ENCODE results near the gene STARD4.

STARD4 gene, protein sequence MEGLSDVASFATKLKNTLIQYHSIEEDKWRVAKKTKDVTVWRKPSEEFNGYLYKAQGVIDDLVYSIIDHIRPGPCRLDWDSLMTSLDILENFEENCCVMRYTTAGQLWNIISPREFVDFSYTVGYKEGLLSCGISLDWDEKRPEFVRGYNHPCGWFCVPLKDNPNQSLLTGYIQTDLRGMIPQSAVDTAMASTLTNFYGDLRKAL

DNA sequence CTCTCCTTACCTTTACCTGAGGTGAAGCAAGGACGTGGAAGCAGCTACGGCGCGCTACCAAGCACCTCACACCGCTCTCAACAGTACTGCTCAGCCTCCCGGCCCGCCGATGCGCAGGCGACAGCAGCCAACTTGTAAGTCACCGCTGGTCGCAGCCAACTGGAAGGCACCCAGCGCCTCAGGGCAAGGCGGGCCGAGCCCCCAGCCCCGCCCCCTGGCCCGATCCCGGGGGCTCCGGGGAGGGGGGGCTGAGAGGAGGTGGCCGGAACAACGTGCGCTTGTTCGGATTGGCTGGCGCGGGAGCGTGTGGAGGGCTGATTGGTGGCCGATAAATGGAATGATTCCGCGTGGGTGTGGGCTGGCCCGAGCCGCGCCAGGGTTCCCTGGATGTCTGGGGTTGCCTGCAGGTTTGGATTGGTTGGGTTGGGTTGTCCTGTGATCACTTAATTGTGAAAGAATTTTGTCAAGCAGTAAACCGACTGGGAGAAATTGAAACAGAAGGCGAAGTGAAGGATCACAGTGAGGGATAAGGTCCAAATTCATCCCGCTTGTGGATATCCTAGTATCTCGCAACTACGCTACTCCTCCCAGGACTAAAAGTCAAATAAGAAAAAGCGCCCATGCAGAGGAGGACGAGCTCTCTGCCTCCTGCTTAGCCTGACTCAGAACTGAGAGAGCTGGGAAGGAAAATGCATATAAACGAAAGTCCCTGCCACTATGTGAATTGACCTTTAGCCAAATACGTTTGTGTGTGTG, at the start of gene STARD4:
STARD4 (minus strand) TSS at position 161 of the 756 bp plus-strand sequence. CDS start 5,102 bp downstream, outside the sequence.
- H3K27ac Mint-ChIP-seq = peak within 1 kb of the TSS; percentile 98 to 99
- H3K9me3 Mint-ChIP-seq = no peaks in the 10 kb centered on the region
- H3K4me3 Mint-ChIP-seq = peak within 1 kb of the TSS; percentile 96 to 99
- peaks cover 57% of the 10 kb centered on the region for H3K4me1 Mint-ChIP-seq
- ATAC-seq (peak; percentile 95), DNase-seq (peak; percentile 93 to 95)
- H3K27me3 Mint-ChIP-seq = no peaks in the 10 kb centered on the region

DNA sequence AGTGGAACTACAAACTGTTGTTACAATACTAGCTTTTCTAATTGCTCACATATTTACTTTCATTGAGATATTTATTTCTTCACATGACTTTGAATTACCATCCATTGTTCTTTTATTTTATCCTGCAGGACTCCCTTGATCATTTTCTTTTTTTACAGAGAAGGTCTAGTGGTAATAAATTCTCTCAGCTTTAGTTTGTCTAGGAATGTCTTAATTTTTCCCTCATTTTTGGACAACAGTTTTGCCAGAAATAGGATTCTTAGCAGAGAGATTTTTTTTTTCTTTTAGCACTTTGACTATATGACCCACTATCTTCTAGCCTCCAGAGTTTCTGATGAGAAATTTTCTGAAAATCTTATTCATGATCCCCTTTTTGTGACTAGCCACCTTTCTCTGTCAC, 47.3 kb upstream of the STARD4 start:
- ATAC-seq (no peak), DNase-seq (no peak)
- Mint-ChIP-seq H3K27ac (no peak overlapping the region), H3K27me3 (no peaks in the 10 kb centered on the region), H3K9me3 (peaks cover 6 to 11% of the 10 kb centered on the region in 2 donors), H3K4me1 (no peaks in the 10 kb centered on the region), H3K4me3 (no peak overlapping the region)

DNA sequence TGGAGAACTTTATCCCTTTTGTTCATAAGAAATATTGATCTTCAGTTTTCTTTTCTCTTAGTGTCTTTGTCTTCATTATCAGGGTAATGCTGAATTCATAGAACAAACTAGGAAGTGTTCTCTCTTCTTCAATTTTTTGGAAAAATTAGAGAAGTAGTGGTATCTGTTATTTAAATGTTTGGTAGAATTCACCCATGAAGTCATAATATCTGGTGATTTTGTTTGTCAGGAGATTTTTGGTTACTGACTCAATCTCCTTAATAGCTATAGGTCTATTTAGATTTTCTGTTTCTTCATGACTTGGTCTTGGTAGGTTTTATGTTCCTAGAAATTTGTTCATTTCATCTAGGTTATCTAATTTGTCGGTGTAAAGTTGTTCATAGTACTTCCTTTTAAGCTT, 45.4 kb upstream of the STARD4 start:
- Mint-ChIP-seq H3K27ac (no peak overlapping the region), H3K9me3 (peaks cover 6 to 11% of the 10 kb centered on the region in 2 donors), H3K27me3 (no peaks in the 10 kb centered on the region), H3K4me3 (no peak overlapping the region), H3K4me1 (no peaks in the 10 kb centered on the region)
- ATAC-seq (no peak), DNase-seq (no peak)

DNA sequence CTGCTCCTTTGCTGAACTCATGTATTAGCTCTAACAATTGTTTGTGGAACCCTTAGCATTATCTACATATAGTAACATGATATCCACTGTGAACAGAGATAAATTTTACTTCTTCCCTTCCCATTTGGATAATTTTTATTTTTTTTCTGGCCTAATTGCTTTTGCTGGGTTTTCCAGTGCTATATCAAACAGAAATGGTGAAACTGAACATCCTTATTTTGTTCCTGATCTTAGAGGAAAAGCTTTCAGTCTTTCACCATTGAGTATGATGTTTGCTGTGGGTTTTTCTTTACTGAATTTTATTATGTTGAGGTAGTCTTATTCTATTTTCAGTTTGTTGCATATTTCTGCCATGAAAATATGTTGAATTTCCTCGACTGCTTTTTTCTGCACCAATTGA, 44.8 kb upstream of the STARD4 start:
- no peak for ATAC-seq
- no peak overlapping the region for H3K27ac Mint-ChIP-seq
- DNase-seq = no peak
- peaks cover 6 to 11% of the 10 kb centered on the region in 2 donors for H3K9me3 Mint-ChIP-seq
- peaks cover under 1% of the 10 kb centered on the region for H3K4me1 Mint-ChIP-seq
- no peak overlapping the region for H3K4me3 Mint-ChIP-seq
- no peaks in the 10 kb centered on the region for H3K27me3 Mint-ChIP-seq

DNA sequence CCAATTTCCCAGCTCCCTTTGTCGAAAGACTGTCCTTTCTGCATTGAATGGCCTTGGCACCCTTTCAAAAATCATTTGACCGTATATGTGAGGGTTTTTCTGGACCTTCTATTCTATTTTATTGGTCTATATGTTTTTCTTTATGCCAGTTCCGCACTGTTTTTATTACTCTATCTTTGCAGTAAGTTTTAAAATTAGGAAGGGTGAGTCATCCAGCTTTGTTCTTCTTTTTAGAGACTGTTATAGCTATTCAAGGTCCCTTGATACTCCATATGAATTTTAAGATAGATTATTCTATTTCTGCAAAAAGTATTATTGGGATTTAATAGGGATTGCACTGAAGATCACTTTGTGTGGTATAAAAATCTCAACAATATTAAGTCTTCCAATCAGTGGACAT, 44.2 kb upstream of the STARD4 start:
- Mint-ChIP-seq H3K9me3 (peaks cover 6 to 11% of the 10 kb centered on the region in 2 donors), H3K4me3 (no peak overlapping the region), H3K27ac (no peak overlapping the region), H3K27me3 (no peaks in the 10 kb centered on the region), H3K4me1 (peaks cover 7% of the 10 kb centered on the region)
- no peak for DNase-seq
- no peak for ATAC-seq

DNA sequence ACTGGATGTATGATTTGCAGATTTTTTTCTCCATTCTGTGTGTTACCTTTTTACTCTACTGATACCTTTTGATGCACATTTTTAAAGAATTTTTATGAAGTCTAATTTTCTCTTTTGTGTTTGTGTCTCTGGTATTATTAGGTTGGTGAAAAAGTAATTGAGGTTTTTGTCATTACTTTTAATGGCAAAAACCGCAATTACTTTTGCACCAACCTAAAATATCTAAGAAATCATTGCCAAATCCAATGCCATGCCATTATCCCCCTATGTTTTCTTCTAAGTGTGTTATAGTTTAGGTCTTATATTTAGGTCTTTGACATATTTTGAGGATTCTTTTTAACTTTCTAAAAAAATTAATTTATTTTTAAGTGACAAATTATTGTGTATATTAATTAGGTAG, 43.4 kb upstream of the STARD4 start:
- no peak for ATAC-seq
- Mint-ChIP-seq H3K4me1 (peaks cover 14% of the 10 kb centered on the region), H3K9me3 (peaks cover 6 to 11% of the 10 kb centered on the region in 2 donors), H3K4me3 (no peak overlapping the region), H3K27ac (no peak overlapping the region), H3K27me3 (no peaks in the 10 kb centered on the region)
- DNase-seq = no peak

DNA sequence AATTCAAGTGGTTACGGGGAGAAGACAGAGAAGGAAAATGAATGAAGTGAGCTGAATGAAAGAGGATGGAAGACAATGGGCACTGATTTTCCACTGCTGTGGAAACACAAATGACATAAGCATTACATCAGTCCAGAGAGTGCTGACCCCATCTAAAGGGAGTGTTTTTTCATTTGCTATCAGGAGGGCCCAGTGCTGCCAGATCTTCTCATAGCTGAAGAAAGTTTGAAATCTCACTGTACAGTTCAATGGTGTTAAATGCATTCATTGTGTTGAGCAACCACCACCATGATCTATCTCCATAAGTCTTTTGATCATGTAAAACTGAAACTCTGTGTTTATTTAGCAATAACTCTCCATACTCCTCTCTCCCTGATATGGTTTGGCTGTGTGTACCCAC, 41.5 kb upstream of the STARD4 start:
- ATAC-seq (no peak), DNase-seq (no peak)
- Mint-ChIP-seq H3K4me3 (no peak overlapping the region), H3K9me3 (no peaks in the 10 kb centered on the region), H3K27me3 (no peaks in the 10 kb centered on the region), H3K27ac (no peak overlapping the region), H3K4me1 (peaks cover 22% of the 10 kb centered on the region)

DNA sequence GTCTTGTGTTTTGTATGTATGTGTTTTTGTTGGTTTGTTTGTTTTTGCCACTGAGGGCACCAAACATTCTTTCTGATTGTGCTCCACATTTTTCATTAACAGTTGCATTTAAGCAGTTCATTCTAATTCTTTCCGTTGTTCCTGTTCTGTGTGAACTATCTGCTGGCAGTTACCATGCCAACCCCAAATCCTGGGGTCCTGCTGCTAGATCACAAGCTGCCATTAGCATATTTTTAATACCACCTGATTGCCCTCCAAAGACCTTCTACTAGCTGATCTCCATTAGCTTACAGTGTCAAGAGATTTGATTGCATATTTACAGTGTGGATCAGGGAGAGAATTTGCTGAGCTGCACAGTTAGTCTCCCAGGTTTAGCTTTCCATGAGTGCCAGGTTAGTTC, 40.6 kb upstream of the STARD4 start:
- H3K27me3 Mint-ChIP-seq = no peaks in the 10 kb centered on the region
- no peaks in the 10 kb centered on the region for H3K9me3 Mint-ChIP-seq
- no peak overlapping the region for H3K27ac Mint-ChIP-seq
- no peak for ATAC-seq
- no peak for DNase-seq
- H3K4me3 Mint-ChIP-seq = no peak overlapping the region
- peaks cover 22% of the 10 kb centered on the region for H3K4me1 Mint-ChIP-seq

DNA sequence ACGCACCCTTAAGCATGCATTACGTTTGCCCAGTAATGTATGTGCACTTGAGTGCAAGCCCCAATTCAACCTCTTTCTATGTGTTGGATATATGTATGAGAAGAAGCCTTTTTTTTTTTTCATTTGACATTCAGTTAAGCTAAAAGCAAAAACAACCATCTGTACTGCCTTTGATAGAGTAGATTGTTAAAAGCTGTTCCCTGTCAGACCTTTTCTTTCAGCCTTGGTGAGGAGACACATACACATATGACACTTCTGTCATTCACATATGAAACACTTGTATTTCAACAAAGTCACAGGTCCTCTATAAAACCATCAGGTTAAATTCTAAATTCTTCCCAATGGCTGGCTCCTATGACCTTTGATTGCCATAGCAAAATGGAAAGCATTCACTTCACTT, 40.2 kb upstream of the STARD4 start:
- H3K4me3 Mint-ChIP-seq = no peak overlapping the region
- DNase-seq (no peak), ATAC-seq (no peak)
- no peaks in the 10 kb centered on the region for H3K9me3 Mint-ChIP-seq
- no peak overlapping the region for H3K27ac Mint-ChIP-seq
- no peaks in the 10 kb centered on the region for H3K27me3 Mint-ChIP-seq
- H3K4me1 Mint-ChIP-seq = peaks cover 22% of the 10 kb centered on the region

DNA sequence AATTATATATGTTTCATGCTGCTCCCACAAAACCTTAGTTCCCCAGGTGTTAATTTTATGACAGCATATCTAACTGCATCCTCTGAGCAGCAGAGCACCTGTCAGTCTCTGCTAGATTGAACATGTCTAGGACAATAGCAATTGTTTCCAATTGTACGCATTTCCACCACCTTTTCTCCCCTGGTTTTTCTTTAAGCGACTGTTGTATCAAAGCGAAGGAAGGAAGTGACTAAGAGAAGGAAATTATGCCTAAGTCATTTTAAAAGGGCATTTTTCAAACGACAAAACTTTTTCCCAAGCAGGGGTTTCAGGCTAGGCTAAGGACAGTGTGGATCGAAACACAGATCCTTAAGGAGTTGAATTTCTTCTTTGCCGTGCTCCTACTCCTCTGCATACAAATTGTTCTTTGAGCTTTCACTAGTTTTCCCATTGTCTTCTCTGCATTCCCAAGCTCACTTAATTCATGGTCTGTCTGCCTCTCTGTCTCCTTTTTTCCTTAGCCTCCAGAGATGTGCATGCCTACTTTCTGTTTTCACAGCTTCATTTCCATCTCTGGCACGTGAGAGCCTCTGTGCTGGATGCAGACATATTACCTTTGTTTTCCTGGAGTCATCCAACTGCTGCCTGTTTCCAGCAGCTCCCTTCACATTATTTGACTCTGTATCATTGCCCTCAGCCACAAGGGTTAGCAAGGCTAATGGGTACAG, 39.4 kb upstream of the STARD4 start:
- H3K4me3 Mint-ChIP-seq = no peak overlapping the region
- no peak for DNase-seq
- peak overlapping the region in 1 of 2 donors; percentile 53 for H3K27ac Mint-ChIP-seq
- no peaks in the 10 kb centered on the region for H3K27me3 Mint-ChIP-seq
- peaks cover 22% of the 10 kb centered on the region for H3K4me1 Mint-ChIP-seq
- ATAC-seq = no peak
- H3K9me3 Mint-ChIP-seq = no peaks in the 10 kb centered on the region

DNA sequence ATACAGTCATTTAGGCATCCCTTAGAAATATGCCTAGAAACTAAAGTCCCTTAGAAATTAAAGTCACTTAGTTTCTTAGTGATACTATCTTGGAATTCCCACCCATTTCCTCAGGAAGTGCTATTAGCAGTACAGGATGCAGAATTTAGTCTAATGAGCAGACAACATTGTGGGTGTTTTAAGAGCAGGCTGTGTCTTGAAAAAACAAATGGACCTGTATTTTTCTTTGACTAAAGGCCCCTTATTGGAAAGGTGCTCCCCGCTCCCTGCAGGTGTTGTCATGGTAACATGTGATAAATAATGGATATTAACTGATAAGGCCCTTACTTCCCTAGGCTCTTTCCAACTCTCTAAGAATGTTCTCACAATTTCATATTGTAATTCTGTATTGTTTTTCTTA, 38.8 kb upstream of the STARD4 start:
- H3K27ac Mint-ChIP-seq = peak overlapping the region in 1 of 2 donors; percentile 53
- DNase-seq (no peak), ATAC-seq (no peak)
- peaks cover 22% of the 10 kb centered on the region for H3K4me1 Mint-ChIP-seq
- no peaks in the 10 kb centered on the region for H3K9me3 Mint-ChIP-seq
- H3K27me3 Mint-ChIP-seq = no peaks in the 10 kb centered on the region
- no peak overlapping the region for H3K4me3 Mint-ChIP-seq

DNA sequence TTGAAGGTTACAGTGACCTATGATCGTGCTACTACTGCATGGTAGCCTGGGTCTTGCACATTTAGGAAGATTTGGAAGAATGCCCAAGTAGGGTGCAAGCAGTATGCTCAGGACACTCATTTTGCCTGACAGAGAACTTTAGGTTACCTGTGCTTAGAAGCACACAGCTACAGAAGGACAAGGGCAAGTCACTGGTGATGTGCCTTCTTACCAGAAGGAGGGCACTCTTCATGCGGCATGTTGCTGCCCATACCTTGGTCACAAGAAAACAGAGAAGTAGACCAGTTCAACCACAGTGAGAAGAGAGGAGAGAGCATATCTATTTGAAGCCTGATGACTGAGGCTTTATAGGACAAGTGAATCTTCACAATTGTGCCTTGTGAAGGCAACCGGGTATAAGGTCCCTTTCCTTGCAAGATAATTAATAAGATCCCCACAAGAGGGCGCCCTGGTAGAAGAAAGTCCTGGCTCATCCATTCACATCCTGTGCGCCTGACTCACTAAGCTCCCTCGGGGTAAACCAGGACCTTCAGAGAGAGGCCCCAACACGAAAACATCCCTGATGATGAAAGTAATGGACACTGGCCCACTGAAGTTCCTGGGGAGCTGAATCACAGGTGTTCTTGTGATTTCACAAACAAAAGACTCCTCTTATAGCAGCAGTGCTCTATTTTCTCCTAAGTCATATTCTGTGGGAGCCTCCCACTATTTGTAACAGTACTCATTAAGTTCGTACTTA, 38.1 kb upstream of the STARD4 start:
- peak; percentile 69 to 70 for DNase-seq
- Mint-ChIP-seq H3K4me1 (peaks cover 22% of the 10 kb centered on the region), H3K27ac (no peak overlapping the region), H3K27me3 (no peaks in the 10 kb centered on the region), H3K4me3 (no peak overlapping the region), H3K9me3 (no peaks in the 10 kb centered on the region)
- peak; percentile 91 for ATAC-seq

DNA sequence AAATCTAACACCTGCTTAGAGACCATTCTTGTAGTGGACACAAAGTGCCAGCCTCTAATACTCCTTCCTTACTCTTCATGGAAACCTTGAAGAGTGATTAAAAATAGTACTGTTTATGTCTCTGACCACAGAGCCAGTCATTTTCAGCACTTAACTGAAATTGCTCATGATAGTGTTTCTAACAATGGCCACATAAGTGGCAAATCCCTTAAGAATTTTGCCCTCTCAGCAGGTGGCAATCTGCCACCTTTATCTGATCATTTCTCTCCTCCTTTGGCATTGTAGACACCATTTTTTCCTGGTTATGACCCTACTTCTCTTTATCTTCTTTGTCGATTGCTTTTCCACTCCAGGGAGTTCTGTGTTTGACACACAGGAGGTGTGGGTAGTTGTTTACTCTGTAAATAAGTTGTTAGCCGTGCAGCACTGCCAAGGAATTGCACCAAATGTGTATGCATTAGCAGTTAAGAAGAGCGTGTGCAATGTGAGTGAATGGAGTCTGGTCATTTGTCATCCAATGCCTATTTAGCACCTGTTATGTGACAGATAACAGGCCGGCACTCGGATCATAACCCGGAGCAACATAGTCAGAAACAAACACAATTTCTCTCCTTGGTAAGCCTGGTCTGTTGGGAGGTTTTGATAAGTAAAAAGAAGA, 36.8 kb upstream of the STARD4 start:
- Mint-ChIP-seq H3K9me3 (no peaks in the 10 kb centered on the region), H3K27me3 (no peaks in the 10 kb centered on the region), H3K4me1 (peaks cover 22% of the 10 kb centered on the region), H3K27ac (no peak overlapping the region), H3K4me3 (no peak overlapping the region)
- DNase-seq (no peak), ATAC-seq (no peak)

DNA sequence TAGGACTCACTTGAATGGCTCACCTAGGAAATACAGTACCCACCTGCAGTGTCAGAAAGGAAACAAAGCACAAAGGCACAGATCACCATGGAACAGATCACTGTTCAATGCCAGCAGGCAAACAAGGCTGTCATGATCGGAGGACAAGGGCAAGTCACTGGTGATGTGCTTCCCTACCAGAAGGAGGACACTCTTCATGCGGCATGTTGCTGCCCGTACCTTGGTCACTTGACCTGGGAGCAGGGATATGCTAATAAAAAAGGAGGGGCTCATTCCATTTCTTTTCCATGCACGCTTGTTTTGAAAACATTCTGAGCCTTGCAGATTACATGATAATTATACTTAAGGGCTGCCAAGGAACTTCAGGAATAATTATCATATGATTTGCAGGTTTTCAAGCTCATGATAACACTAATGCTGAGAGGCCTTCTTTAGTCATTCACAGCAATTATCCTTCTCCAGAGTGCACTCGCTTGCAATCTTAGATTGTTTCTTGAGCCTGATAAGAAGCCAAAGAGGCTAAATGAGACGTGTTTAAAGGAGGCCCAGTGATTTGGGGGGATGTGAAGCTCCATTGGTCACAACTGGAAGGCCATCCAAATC, 36.1 kb upstream of the STARD4 start:
- Mint-ChIP-seq H3K4me3 (no peak overlapping the region), H3K9me3 (no peaks in the 10 kb centered on the region), H3K27me3 (no peaks in the 10 kb centered on the region), H3K27ac (no peak overlapping the region), H3K4me1 (peaks cover 22% of the 10 kb centered on the region)
- no peak for ATAC-seq
- DNase-seq = no peak

DNA sequence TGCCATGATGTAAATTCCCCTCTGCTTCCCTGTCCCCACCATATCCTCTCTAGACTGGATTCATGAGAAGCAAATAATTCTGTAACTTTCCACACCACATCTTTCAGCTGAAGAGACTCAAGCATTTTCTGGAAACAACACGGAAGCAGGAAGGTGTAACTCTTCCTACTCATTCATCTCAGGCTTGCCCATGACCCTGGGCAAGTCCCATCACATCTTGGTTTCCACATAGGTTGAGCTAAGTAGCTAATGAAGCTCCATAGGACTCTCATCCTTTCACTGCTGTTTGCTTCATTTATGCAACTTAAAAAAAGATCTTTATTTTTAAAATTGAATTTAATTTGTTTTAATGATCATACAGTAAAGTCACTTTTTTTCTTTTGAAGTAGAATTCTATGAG, 32.7 kb upstream of the STARD4 start:
- H3K4me1 Mint-ChIP-seq = peaks cover under 1% of the 10 kb centered on the region
- H3K4me3 Mint-ChIP-seq = no peak overlapping the region
- DNase-seq = no peak
- no peak for ATAC-seq
- H3K27ac Mint-ChIP-seq = no peak overlapping the region
- H3K27me3 Mint-ChIP-seq = peaks cover 7% of the 10 kb centered on the region
- H3K9me3 Mint-ChIP-seq = no peaks in the 10 kb centered on the region
